Inferior parietal cortex (tissue), 1 donor: ENCODE results near the gene CORO2A.
"Not testable (repeated sequence)": the region's sequence is repeated elsewhere in the genome, so short reads cannot be mapped to it uniquely, and the experiment has no call there.

Source experiments
- DNase-seq: peaks from one replicate; pipeline ENCODE4 v3.0.0-alpha.2; 2016; ENCODE audit errors: extremely low spot score

The CORO2A gene

GRCh38 chr9:98142182-98142907 is 50.1 kb downstream of the CORO2A start:
- DNase-seq, result no peak

GRCh38 chr9:98140503-98140902 is 51.9 kb downstream of the CORO2A start:
- DNase-seq, result no peak

GRCh38 chr9:98136489-98136888 is 55.9 kb downstream of the CORO2A start:
- no peak for DNase-seq

- no peak for DNase-seq
These were observed 56.5 kb downstream of the CORO2A start for GRCh38 chr9:98135938-98136337.

- no peak for DNase-seq
These were observed 56.9 kb downstream of the CORO2A start for GRCh38 chr9:98135558-98135934.

- DNase-seq, result no peak
These were observed 57.5 kb downstream of the CORO2A start for GRCh38 chr9:98134702-98135557.

GRCh38 chr9:98132806-98133631 is 59.4 kb downstream of the CORO2A start:
- no peak for DNase-seq

- no peak for DNase-seq
These were observed 60.3 kb downstream of the CORO2A start for GRCh38 chr9:98132158-98132557.

GRCh38 chr9:98130576-98131228 is 61.7 kb downstream of the CORO2A start:
- no peak for DNase-seq

GRCh38 chr9:98130060-98130459 is 62.4 kb downstream of the CORO2A start:
- DNase-seq, result not testable (repeated sequence)

- no peak for DNase-seq
These were observed 63.0 kb downstream of the CORO2A start for GRCh38 chr9:98129451-98129881.

- no peak for DNase-seq
These were observed 64.1 kb downstream of the CORO2A start for GRCh38 chr9:98128316-98128715.

- no peak for DNase-seq
These were observed 65.2 kb downstream of the CORO2A start for GRCh38 chr9:98127226-98127625.

GRCh38 chr9:98124637-98125426 is 67.6 kb downstream of the CORO2A start:
- DNase-seq, result no peak

- not testable (repeated sequence) for DNase-seq
These were observed 68.3 kb downstream of the CORO2A start for GRCh38 chr9:98124091-98124490.

GRCh38 chr9:98121058-98121457 is 71.4 kb downstream of the CORO2A start:
- no peak for DNase-seq

- no peak for DNase-seq
These were observed 72.0 kb downstream of the CORO2A start for GRCh38 chr9:98120476-98120875.

GRCh38 chr9:98118640-98119601 is 73.5 kb downstream of the CORO2A start, which contains the start of gene TRIM14:
TRIM14 (minus strand) TSS chr9:98119222; CDS start chr9:98119188, 34 bp downstream.
- DNase-seq, result no peak

GRCh38 chr9:98117984-98118639 is 74.3 kb downstream of the CORO2A start:
- DNase-seq, result no peak
